Activated CD8-positive, alpha-beta memory T cell treated with anti-CD3 and anti-CD28 coated beads for 1 hour (primary cell): ENCODE data around the gene VPS45.
"Not testable (repeated sequence)": the region's sequence is repeated elsewhere in the genome, so short reads cannot be mapped to it uniquely, and the experiment has no call there.

Source experiments
- DNase-seq, 2 donors: peaks; one replicate each; pipeline ENCODE4 v3.0.0-alpha.2; 2020; ENCODE audit warnings: low read depth in 1 of 2; ENCODE audit errors: extremely low read depth in 1 of 2

Gene VPS45

DNA sequence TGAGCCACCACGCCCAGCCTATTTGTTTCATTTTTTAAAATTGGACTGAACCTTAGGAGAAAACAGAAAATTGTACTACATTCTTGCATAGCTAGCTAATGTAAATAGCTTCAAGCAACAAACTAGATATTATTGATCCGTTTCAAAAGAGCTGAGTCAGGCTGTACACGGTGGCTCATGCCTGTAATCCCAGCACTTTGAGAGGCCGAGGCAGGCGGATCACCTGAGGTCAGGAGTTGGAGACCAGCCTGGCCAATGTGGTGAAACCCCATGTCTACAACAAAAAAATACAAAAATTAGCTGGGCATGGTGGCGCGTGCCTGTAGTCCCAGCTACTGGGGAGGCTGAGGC lies 118.8 kb downstream of the VPS45 start:
- DNase-seq = not testable (repeated sequence)

DNA sequence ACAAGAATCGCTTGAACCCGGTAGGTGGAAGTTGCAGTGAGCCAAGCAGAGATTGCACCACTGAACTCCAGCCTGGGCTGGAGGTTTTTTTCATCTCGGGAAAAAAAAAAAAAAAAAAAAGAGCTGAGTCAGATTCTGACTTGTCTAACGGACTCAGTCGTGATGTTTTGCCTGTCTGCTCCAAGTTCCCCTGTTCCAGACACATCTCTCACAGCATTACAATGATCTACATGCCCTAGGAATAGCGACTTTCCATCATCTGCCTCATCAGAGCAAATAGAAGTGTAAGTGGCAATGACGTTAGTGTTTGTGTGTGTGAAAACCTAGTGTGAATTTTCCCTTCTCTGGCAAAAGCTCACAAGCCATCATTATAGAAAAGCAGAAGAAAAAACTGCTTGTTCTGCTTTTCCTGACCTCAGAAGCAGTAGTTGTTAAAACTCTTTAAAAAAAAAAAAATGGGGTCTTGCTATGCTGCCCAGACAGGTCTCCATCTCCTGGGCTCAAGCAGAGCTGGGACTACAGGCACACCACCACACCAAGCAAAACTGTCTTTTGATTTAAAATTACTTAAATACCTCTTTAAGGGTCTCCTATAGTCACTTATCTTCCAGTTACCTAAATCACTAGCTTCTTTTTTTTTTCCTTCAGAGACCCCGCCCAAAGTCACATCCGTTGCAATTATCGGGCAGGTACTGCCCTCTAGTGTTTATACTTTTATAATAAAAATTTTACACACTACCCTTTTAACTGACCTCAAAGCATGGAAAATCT lies 119.4 kb downstream of the VPS45 start:
- no peak for DNase-seq

DNA sequence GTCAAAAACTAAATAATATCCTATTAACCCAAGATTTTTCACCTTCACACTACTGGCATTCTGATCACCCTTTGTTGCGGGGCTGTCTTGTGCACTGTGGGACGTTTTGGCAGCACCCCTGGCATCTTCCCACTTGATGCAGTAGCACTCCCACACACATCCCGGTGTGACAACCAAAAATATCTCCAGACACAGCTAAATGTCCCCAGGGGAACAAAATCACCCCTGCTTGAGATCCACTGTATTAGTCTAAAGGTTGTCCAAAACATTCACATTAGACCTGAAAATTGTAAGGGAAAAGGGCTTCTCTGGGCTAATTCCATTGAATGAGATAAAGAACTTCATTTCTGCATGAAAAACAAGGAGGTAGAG lies 120.0 kb downstream of the VPS45 start:
- DNase-seq = no peak

DNA sequence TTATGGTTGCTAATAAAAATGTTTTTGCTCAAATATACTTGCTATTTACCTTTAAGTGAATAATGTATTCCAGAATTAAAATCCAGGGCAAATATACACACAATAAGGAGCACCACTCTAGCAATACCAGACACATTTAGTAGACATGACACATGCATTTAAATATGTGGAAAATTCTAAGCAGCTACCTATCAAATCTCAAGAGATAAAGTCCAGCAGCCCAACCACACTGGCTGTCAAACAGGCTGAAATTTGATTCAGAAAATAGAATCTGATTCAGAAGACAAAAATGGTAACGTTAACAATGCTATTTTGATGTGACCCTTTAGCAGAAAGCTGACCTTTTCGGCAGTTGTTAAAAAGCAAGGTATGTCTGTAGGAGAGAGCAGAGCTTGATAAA lies 124.4 kb downstream of the VPS45 start:
- no peak for DNase-seq

DNA sequence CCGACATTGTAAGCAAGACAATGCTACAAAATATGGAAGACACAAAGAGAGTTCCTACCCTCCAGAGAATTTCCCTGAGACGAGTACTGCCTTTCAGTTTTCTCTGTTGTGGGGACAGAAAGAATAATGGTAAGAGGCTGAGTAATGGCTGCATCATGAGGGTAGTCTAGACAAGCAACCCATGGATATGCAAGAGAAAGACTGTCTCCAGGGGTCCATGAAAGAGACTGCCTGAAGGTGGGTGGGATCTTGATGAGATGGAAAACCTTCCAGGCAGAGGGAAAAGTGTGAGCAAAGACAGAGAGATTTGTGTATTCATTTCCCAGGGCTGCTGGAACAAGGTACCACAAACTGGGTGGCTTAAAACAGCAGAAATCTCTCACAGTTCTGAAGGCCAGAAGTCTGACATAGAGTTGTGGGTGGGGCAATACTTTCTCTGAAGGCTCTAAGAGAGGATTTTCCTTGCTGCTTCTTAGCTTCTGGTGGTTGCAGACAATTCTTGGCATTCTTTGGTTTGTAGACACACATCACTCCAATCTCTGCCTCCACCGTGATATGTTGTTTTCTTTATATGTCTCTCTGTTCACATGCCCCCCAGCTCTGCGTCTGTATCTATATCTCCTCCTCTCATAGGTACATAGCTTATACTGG lies 126.9 kb downstream of the VPS45 start:
- DNase-seq = no peak
